HEK293 (cell line): ENCODE results near the gene USP22.

ENCODE experiments used
- CTCF ChIA-PET: fragments of 350-600 bp; formaldehyde crosslinking; extraction: SDS; loops from one replicate; lab custom pipeline; 2021; ENCODE audit warnings: antibody characterized with exemption; lab: Yijun Ruan, JAX
- POLR2A ChIA-PET: fragments of 300-600 bp; formaldehyde crosslinking; extraction: SDS; loops from one replicate; lab custom pipeline; 2020; ENCODE audit warnings: antibody characterized with exemption, inconsistent platforms; lab: Yijun Ruan, JAX
- H3K27ac ChIP-seq: fragments of 200-500 bp; sonication (Bioruptor generic); 2 replicates; pipeline ENCODE4 v1.5.1; 2014; ENCODE audit warnings: low read depth, low read length, control low read depth, inconsistent platforms; ENCODE audit errors: extremely low read depth
- H3K36me3 ChIP-seq, 2 experiments: fragments of 200-500 bp in 1 of 2; sonication (Bioruptor generic) in 1 of 2; 1 replicate in 1 of 2; 2 replicates in 1 of 2; pipeline ENCODE4 v1.5.1; 2014 to 2017; ENCODE audit warnings: inconsistent platforms in 2 of 2, low read length in 2 of 2; ENCODE audit not compliant: control insufficient read depth in 2 of 2, insufficient read depth in 1 of 2
- H3K4me1 ChIP-seq: fragments of 200-500 bp; sonication (Bioruptor generic); 2 replicates; pipeline ENCODE4 v1.5.1; 2014; ENCODE audit warnings: mild to moderate bottlenecking, low read length, inconsistent platforms; ENCODE audit not compliant: control insufficient read depth, insufficient read depth
- H3K4me3 ChIP-seq: 2 replicates; pipeline ENCODE4 v1.5.1; 2011; ENCODE audit warnings: low read depth, mild to moderate bottlenecking, control low read depth, low read length, moderate library complexity
- H3K9me3 ChIP-seq: fragments of 200-500 bp; sonication (Bioruptor generic); 2 replicates; pipeline ENCODE4 v1.5.1; 2014; ENCODE audit warnings: low read depth, low read length, inconsistent platforms; ENCODE audit not compliant: control insufficient read depth, insufficient read depth
- BCL11B ChIP-seq: fragments of 450-650 bp; formaldehyde crosslinking; IDR thresholded peaks from 2 replicates; pipeline ENCODE4 v1.5.1; 2016; ENCODE audit warnings: low read depth, missing biosample characterization, missing genetic modification characterization
- HIC1 ChIP-seq: fragments of 450-650 bp; formaldehyde crosslinking; IDR thresholded peaks from 2 replicates; pipeline ENCODE4 v1.5.1; 2016; ENCODE audit warnings: missing biosample characterization, missing genetic modification characterization
- HOXC10 ChIP-seq: sonication (generic); formaldehyde crosslinking; IDR thresholded peaks from 2 replicates; pipeline ENCODE4 v1.8.1; 2023; ENCODE audit warnings: mild to moderate bottlenecking, missing genetic modification reagents
- KLF16 ChIP-seq: fragments of 450-650 bp; formaldehyde crosslinking; IDR thresholded peaks from 2 replicates; pipeline ENCODE4 v1.5.1; 2017; ENCODE audit warnings: missing biosample characterization, missing genetic modification characterization
- KLF7 ChIP-seq: fragments of 450-650 bp; formaldehyde crosslinking; IDR thresholded peaks from 2 replicates; pipeline ENCODE4 v1.5.1; 2016; ENCODE audit warnings: missing biosample characterization, missing genetic modification characterization, borderline replicate concordance
- MYNN ChIP-seq: fragments of 450-650 bp; formaldehyde crosslinking; IDR thresholded peaks from 2 replicates; pipeline ENCODE4 v1.5.1; 2016; ENCODE audit warnings: missing biosample characterization, missing genetic modification characterization, borderline replicate concordance
- RBAK ChIP-seq: fragments of 450-650 bp; formaldehyde crosslinking; IDR thresholded peaks from 2 replicates; pipeline ENCODE4 v1.5.1; 2016; ENCODE audit warnings: missing biosample characterization, missing genetic modification characterization
- TCF7L2 ChIP-seq: IDR thresholded peaks from 2 replicates; pipeline ENCODE4 v1.6.1; 2011; ENCODE audit warnings: low read depth, mild to moderate bottlenecking, inconsistent platforms, low read length, moderate library complexity, borderline replicate concordance
- ZNF16 ChIP-seq: fragments of 450-650 bp; formaldehyde crosslinking; IDR thresholded peaks from 2 replicates; pipeline ENCODE4 v1.5.1; 2016; ENCODE audit warnings: low read depth, missing biosample characterization, missing genetic modification characterization
- ZNF18 ChIP-seq: fragments of 450-650 bp; formaldehyde crosslinking; IDR thresholded peaks from 2 replicates; pipeline ENCODE4 v1.5.1; 2016; ENCODE audit warnings: missing biosample characterization, missing genetic modification characterization
- ZNF2 ChIP-seq: fragments of 450-650 bp; formaldehyde crosslinking; IDR thresholded peaks from 2 replicates; pipeline ENCODE4 v1.5.1; 2016; ENCODE audit warnings: missing biosample characterization, missing genetic modification characterization
- ZNF214 ChIP-seq: fragments of 450-650 bp; formaldehyde crosslinking; IDR thresholded peaks from 2 replicates; pipeline ENCODE4 v1.5.1; 2017; ENCODE audit warnings: missing biosample characterization, mild to moderate bottlenecking, missing genetic modification characterization, borderline replicate concordance
- ZNF221 ChIP-seq: fragments of 450-650 bp; formaldehyde crosslinking; IDR thresholded peaks from 2 replicates; pipeline ENCODE4 v1.5.1; 2017; ENCODE audit warnings: missing biosample characterization, missing genetic modification characterization, borderline replicate concordance
- ZNF239 ChIP-seq: fragments of 450-650 bp; formaldehyde crosslinking; IDR thresholded peaks from 2 replicates; pipeline ENCODE4 v1.5.1; 2016; ENCODE audit warnings: missing biosample characterization, missing genetic modification characterization
- ZNF24 ChIP-seq: fragments of 450-650 bp; formaldehyde crosslinking; IDR thresholded peaks from 2 replicates; pipeline ENCODE4 v1.5.1; 2016; ENCODE audit warnings: missing biosample characterization, missing genetic modification characterization
- ZNF354C ChIP-seq: fragments of 450-650 bp; formaldehyde crosslinking; IDR thresholded peaks from 2 replicates; pipeline ENCODE4 v1.5.1; 2016; ENCODE audit warnings: missing biosample characterization, missing genetic modification characterization, low read depth, borderline replicate concordance
- ZNF473 ChIP-seq: fragments of 450-650 bp; formaldehyde crosslinking; IDR thresholded peaks from 2 replicates; pipeline ENCODE4 v1.5.1; 2017; ENCODE audit warnings: missing biosample characterization, missing genetic modification characterization
- ZNF521 ChIP-seq: fragments of 450-650 bp; formaldehyde crosslinking; IDR thresholded peaks from 2 replicates; pipeline ENCODE4 v1.5.1; 2017; ENCODE audit warnings: missing biosample characterization, mild to moderate bottlenecking, missing genetic modification characterization
- ZNF560 ChIP-seq: fragments of 450-650 bp; formaldehyde crosslinking; IDR thresholded peaks from 2 replicates; pipeline ENCODE4 v1.5.1; 2017; ENCODE audit warnings: missing biosample characterization, missing genetic modification characterization, borderline replicate concordance
- ZNF585B ChIP-seq: fragments of 450-650 bp; formaldehyde crosslinking; IDR thresholded peaks from 2 replicates; pipeline ENCODE4 v1.5.1; 2016; ENCODE audit warnings: missing biosample characterization, missing genetic modification characterization
- ZNF596 ChIP-seq: fragments of 450-650 bp; IDR thresholded peaks from 2 replicates; pipeline ENCODE4 v1.5.0; 2018; ENCODE audit warnings: missing biosample characterization, mild to moderate bottlenecking, missing genetic modification characterization, moderate library complexity
- ZNF664 ChIP-seq: fragments of 450-650 bp; formaldehyde crosslinking; IDR thresholded peaks from 2 replicates; pipeline ENCODE4 v1.5.1; 2016; ENCODE audit warnings: missing biosample characterization, missing genetic modification characterization
- ZNF707 ChIP-seq: fragments of 450-650 bp; formaldehyde crosslinking; IDR thresholded peaks from 2 replicates; pipeline ENCODE4 v1.5.1; 2016; ENCODE audit warnings: missing biosample characterization, missing genetic modification characterization
- ZNF747 ChIP-seq: fragments of 450-650 bp; formaldehyde crosslinking; IDR thresholded peaks from 2 replicates; pipeline ENCODE4 v1.5.1; 2016; ENCODE audit warnings: missing biosample characterization, missing genetic modification characterization
- ZNF830 ChIP-seq: fragments of 450-650 bp; IDR thresholded peaks from 2 replicates; pipeline ENCODE4 v1.5.0; 2018; ENCODE audit warnings: missing biosample characterization, missing genetic modification characterization, low read depth, mild to moderate bottlenecking, moderate library complexity
- TF ChIP-seq, protein P1 (sequence below): fragments of 450-650 bp; formaldehyde crosslinking; IDR thresholded peaks from 2 replicates; pipeline ENCODE4 v1.5.1; 2016; ENCODE audit warnings: missing biosample characterization, missing genetic modification characterization, borderline replicate concordance
- TF ChIP-seq, protein P2 (sequence below): fragments of 450-650 bp; IDR thresholded peaks from 2 replicates; pipeline ENCODE4 v1.5.1; 2018; ENCODE audit warnings: missing biosample characterization, missing genetic modification characterization

Gene USP22

GRCh38 chr17:21014498-21014897 lies 28.3 kb downstream of the USP22 start:
- POLR2A ChIA-PET = interaction anchor here (1.9 kb wide), 1 partner anchor 29 kb away, joined by 7 read pairs; the partner anchor contains the start of gene USP22
- no peaks in the 10 kb centered on the region for H3K4me1 ChIP-seq
- TF ChIP-seq BCL11B (tag by site-specific recombination) (no peak), ZNF707 (no peak), ZNF16 (tag by site-specific recombination) (no peak), ZNF473 (tag by site-specific recombination) (no peak), ZNF585B (no peak), ZNF521 (tag by site-specific recombination) (no peak), ZNF239 (tag by site-specific recombination) (no peak), ZNF18 (tag by site-specific recombination) (no peak), HOXC10 (no peak), ZNF221 (no peak), ZNF560 (tag by site-specific recombination) (no peak), ZNF747 (tag by site-specific recombination) (no peak), HIC1 (no peak), ZNF596 (tag by site-specific recombination) (no peak), RBAK (tag by site-specific recombination) (no peak), ZNF354C (tag by site-specific recombination) (no peak)
- H3K9me3 ChIP-seq = no peaks in the 10 kb centered on the region
- CTCF ChIA-PET = interaction anchor here (0.6 to 0.8 kb wide), 4 partner anchors 9 to 584 kb away, joined by 3 to 5 read pairs (median 4); no protein-coding TSS in a partner anchor
- H3K4me3 ChIP-seq = no peak overlapping the region
- peaks cover 86 to 100% of the 10 kb centered on the region in 2 experiments for H3K36me3 ChIP-seq
- H3K27ac ChIP-seq = no peak overlapping the region

DNA sequence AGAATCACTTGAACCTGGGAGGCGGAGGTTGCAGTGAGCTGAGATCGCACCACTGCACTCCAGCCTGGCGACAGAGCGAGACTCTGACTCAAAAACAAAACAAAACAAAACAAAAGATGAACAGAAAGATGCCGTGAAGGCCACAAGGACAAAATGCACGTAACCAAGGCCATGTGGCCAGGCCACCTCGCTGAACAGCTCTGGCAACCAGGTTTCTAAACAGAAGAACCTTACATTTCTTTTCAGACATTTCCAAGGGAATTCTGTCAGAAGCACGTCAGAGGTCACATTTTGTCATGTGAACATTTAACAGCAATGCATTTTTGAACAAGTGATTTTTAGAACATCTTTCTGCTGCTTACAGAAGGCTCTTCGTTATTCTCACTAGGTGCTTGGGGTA lies 28.8 kb downstream of the USP22 start:
- ChIA-PET POLR2A (interaction anchor here (1.9 kb wide), 1 partner anchor 29 kb away, joined by 7 read pairs; the partner anchor contains the start of gene USP22), CTCF (interaction anchor here (0.6 to 0.8 kb wide), 2 partner anchors 10 to 31 kb away, joined by 3 to 4 read pairs; no protein-coding TSS in a partner anchor)
- Histone ChIP-seq H3K4me1 (no peaks in the 10 kb centered on the region), H3K4me3 (no peak overlapping the region), H3K36me3 (peaks cover 91 to 100% of the 10 kb centered on the region in 2 experiments), H3K9me3 (no peaks in the 10 kb centered on the region), H3K27ac (no peak overlapping the region)
- TF ChIP-seq KLF7 (no peak), ZNF214 (no peak), TCF7L2 (no peak), ZNF830 (tag by site-specific recombination) (no peak), ZNF2 (tag by site-specific recombination) (no peak), ZNF664 (no peak), KLF16 (no peak), MYNN (no peak), ZNF24 (tag by site-specific recombination) (no peak)
- TF ChIP-seq, protein P1, sequence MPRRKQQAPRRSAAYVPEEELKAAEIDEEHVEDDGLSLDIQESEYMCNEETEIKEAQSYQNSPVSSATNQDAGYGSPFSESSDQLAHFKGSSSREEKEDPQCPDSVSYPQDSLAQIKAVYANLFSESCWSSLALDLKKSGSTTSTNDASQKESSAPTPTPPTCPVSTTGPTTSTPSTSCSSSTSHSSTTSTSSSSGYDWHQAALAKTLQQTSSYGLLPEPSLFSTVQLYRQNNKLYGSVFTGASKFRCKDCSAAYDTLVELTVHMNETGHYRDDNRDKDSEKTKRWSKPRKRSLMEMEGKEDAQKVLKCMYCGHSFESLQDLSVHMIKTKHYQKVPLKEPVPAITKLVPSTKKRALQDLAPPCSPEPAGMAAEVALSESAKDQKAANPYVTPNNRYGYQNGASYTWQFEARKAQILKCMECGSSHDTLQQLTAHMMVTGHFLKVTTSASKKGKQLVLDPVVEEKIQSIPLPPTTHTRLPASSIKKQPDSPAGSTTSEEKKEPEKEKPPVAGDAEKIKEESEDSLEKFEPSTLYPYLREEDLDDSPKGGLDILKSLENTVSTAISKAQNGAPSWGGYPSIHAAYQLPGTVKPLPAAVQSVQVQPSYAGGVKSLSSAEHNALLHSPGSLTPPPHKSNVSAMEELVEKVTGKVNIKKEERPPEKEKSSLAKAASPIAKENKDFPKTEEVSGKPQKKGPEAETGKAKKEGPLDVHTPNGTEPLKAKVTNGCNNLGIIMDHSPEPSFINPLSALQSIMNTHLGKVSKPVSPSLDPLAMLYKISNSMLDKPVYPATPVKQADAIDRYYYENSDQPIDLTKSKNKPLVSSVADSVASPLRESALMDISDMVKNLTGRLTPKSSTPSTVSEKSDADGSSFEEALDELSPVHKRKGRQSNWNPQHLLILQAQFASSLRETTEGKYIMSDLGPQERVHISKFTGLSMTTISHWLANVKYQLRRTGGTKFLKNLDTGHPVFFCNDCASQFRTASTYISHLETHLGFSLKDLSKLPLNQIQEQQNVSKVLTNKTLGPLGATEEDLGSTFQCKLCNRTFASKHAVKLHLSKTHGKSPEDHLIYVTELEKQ (tag by site-specific recombination) = no peak
- TF ChIP-seq, protein P2, sequence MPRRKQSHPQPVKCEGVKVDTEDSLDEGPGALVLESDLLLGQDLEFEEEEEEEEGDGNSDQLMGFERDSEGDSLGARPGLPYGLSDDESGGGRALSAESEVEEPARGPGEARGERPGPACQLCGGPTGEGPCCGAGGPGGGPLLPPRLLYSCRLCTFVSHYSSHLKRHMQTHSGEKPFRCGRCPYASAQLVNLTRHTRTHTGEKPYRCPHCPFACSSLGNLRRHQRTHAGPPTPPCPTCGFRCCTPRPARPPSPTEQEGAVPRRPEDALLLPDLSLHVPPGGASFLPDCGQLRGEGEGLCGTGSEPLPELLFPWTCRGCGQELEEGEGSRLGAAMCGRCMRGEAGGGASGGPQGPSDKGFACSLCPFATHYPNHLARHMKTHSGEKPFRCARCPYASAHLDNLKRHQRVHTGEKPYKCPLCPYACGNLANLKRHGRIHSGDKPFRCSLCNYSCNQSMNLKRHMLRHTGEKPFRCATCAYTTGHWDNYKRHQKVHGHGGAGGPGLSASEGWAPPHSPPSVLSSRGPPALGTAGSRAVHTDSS = no peak
